ENCODE data around the gene RSPRY1. TPM values are rescaled to one million over a fixed set of nuclear protein-coding genes. Genes with fewer than 3 reads are reported as not detected.

RSPRY1 gene
- total RNA-seq, 4 donors from 2014 or later = 13.7 to 27.2 (median 23.1) TPM

DNA sequence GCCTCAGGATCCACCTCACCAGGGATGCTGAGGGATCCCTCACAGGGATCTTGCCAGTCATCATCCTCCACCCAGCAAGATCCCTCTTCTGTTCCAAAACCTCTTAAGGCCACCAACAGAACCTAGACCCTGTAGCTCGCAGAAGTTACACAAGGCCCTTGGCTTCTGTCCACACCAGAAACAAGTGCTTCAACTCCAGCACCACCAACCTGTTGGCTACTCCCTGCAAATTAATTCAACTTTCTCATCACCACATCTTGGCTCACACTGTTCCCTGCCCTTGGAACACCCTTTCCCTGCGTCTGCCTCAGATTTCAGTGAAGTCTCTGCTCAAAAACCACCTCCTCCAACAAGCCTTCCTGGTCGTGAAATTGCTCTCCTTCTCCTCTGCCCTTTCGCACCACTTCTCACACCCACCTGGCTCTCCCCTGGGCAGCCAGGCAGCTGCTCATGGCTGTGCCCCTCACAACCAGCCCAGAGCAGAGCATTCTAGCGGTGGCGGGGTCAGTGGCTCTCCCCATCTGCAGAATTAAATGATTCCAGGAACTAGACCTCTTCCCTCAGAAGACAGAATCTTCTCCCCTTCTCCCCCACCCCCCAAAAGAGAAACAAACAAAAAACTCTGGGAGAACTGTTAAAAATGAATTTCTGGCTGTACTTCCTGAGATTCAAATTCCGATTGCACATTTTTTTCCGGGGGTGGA lies 96.5 kb downstream of the RSPRY1 start:
- Histone ChIP-seq H3K27ac (peak overlapping the region in 3 of 4 donors; percentile 76 to 85 (median 78)), H3K4me1 (peaks cover 14 to 76% (median 37%) of the 10 kb centered on the region in 3 donors), H3K36me3 (no peaks in the 10 kb centered on the region), H3K27me3 (peaks cover 0 to 19% (median 0%) of the 10 kb centered on the region in 4 donors), H3K9me3 (no peaks in the 10 kb centered on the region), H3K4me3 (peak overlapping the region in 3 of 4 donors; percentile 64 to 73 (median 72))
- no peak for DNase-seq
- intact Hi-C loops (cut with DNase I) = loop anchor here (10.0 kb wide), 1 partner anchor 188 kb away; the partner anchor contains the start of gene CPNE2
- TF ChIP-seq, protein P1, sequence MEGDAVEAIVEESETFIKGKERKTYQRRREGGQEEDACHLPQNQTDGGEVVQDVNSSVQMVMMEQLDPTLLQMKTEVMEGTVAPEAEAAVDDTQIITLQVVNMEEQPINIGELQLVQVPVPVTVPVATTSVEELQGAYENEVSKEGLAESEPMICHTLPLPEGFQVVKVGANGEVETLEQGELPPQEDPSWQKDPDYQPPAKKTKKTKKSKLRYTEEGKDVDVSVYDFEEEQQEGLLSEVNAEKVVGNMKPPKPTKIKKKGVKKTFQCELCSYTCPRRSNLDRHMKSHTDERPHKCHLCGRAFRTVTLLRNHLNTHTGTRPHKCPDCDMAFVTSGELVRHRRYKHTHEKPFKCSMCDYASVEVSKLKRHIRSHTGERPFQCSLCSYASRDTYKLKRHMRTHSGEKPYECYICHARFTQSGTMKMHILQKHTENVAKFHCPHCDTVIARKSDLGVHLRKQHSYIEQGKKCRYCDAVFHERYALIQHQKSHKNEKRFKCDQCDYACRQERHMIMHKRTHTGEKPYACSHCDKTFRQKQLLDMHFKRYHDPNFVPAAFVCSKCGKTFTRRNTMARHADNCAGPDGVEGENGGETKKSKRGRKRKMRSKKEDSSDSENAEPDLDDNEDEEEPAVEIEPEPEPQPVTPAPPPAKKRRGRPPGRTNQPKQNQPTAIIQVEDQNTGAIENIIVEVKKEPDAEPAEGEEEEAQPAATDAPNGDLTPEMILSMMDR (IDR thresholded peaks at IDR 0.05) = no peak
- no peak for TF ChIP-seq POLR2A (IDR thresholded peaks at IDR 0.05)
- 61 to 68% methylated on average over 8 of the region's 8 CpGs for WGBS, 2 donors

DNA sequence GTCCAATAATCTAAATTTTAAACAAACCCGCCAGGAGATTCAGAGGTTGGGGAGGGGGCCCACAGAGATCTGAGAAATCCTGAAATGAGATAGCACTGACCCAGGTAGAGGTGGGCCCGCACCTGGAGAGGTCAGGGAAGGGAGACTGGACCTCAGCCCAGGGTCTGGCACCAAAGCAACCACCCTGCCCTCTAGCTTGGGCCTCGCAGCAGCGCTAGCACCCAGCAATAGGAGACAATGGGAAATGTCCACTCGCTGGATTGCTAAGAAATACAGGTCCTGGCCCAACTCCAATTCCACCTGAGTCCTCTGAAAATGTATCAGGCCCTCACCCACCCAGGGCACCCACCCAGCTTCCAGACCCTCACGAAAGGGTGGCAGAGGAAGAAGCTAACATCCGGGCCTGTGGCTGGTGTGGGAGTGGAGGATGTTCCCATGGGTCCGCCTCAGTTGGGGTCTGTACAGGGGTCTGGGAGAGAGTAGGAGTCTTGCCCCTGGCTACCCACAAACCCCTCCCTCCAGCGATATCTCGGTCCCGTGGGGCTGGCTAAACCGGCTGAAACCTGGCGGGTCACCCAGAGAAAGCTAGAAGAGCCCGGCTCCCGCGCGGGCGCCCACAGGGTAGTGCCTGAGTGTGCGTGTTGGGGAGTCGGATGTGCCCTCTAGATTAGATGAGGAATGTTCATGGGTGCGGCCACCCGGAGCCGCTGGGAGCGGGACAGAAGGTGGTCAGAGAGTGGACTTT lies 97.3 kb downstream of the RSPRY1 start:
- H3K27ac ChIP-seq = peak overlapping the region; percentile 34 to 85 (median 77)
- H3K4me1 ChIP-seq = peaks cover 13 to 69% (median 32%) of the 10 kb centered on the region in 3 donors
- H3K36me3 ChIP-seq = no peaks in the 10 kb centered on the region
- WGBS, 2 donors = 51% methylated on average over 7 to 16 of the region's 24 CpGs
- intact Hi-C loops (cut with DNase I) = loop anchor here (10.0 kb wide), 1 partner anchor 189 kb away; the partner anchor contains the start of gene CPNE2
- no peak for TF ChIP-seq POLR2A (IDR thresholded peaks at IDR 0.05)
- TF ChIP-seq, protein P1 (IDR thresholded peaks at IDR 0.05) = no peak
- H3K9me3 ChIP-seq = no peaks in the 10 kb centered on the region
- peaks cover 0 to 19% (median 0%) of the 10 kb centered on the region in 4 donors for H3K27me3 ChIP-seq
- H3K4me3 ChIP-seq = peak overlapping the region; percentile 64 to 73 (median 70)
- no peak for DNase-seq

DNA sequence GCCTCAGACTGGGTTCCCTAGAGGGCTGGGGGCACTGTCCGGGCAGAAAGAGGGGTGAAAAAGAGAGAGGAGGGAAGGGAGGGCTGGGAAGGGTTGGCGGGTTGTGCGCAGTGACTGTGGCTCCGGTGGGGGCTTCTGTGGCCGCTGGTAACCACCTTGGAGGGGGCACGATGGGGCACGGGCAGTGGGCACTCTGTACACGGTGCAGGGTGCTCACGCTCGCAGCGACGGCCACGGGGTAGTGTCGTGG lies 97.8 kb downstream of the RSPRY1 start:
- Histone ChIP-seq H3K27ac (peak overlapping the region; percentile 34 to 85 (median 77)), H3K4me1 (peaks cover 13 to 64% (median 32%) of the 10 kb centered on the region in 3 donors), H3K36me3 (no peaks in the 10 kb centered on the region), H3K27me3 (peaks cover 0 to 19% (median 0%) of the 10 kb centered on the region in 4 donors), H3K4me3 (peak overlapping the region; percentile 64 to 73 (median 70)), H3K9me3 (no peaks in the 10 kb centered on the region)
- WGBS, 2 donors = 16 to 23% methylated on average over 4 to 7 of the region's 14 CpGs
- DNase-seq = no peak
- TF ChIP-seq, protein P1 (IDR thresholded peaks at IDR 0.05) = no peak
- TF ChIP-seq POLR2A (IDR thresholded peaks at IDR 0.05) = no peak
- intact Hi-C loops (cut with DNase I) = loop anchor here (10.0 kb wide), 1 partner anchor 189 kb away; the partner anchor contains the start of gene CPNE2

DNA sequence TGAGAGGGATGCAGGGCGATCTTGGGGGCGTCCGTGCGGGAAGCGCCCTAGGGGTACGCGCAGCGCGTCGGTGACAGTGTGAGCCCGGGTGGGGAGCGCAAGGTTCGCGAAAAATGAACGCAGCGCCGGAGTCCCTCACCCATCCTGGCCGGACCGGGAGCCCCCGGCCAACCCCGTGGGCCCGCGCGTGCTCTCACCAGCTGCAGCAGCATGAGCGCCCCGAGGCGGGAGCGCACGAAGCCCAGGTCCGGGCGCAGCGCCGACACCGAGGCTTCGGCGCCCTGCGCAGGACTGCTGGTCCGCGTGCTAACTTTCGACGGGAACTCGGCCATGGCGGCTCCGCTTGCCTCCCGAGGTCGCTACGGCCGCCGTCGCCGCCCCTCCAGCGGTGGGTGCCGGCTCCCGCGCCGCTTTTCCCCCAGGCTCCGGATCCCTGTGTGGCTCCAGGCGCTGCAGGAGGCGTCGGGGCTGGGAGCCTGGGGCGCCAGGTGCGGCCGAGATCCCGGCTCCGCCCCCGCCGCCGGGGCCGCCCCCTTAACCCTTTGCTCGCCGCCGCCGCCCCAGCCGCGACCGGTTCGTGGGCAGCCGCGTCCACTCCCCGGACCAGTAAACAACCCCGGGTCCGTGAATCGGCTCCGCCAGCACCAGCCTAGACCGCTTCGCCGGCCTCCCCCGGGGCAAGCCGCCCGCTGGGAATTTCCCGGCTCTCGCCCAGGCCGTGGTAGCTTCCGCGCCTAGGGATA lies 98.3 kb downstream of the RSPRY1 start, which contains the start of gene PLLP:
TSS of gene PLLP (minus strand) at position 464 of the 743 bp plus-strand sequence. CDS start at position 332, 132 bp downstream.
- peak within 1 kb of the TSS; percentile 34 to 85 (median 77) for H3K27ac ChIP-seq
- no peaks in the 10 kb centered on the region for H3K36me3 ChIP-seq
- no peak for DNase-seq
- TF ChIP-seq, protein P1 (IDR thresholded peaks at IDR 0.05) = no peak
- peak in 1 of 4 donors; percentile 27 for TF ChIP-seq POLR2A (IDR thresholded peaks at IDR 0.05)
- no peaks in the 10 kb centered on the region for H3K9me3 ChIP-seq
- intact Hi-C loops (cut with DNase I) = loop anchor here (10.0 kb wide), 1 partner anchor 190 kb away; the partner anchor contains the start of gene CPNE2
- WGBS, 2 donors = 3 to 16% methylated on average over 7 to 19 of the region's 95 CpGs
- peaks cover 13 to 59% (median 32%) of the 10 kb centered on the region in 3 donors for H3K4me1 ChIP-seq
- peak within 1 kb of the TSS; percentile 64 to 73 (median 70) for H3K4me3 ChIP-seq
- peaks cover 0 to 19% (median 0%) of the 10 kb centered on the region in 4 donors for H3K27me3 ChIP-seq
